RPMI8226 (cell line): ENCODE measurements around the gene CAPRIN2.
A peak's percentile ranks its signal among the peaks of the same experiment; 100 is the strongest.

Experiments used
- DNase-seq: peaks from one replicate; pipeline ENCODE4 v3.0.0-alpha.2; 2015

CAPRIN2 gene, protein sequence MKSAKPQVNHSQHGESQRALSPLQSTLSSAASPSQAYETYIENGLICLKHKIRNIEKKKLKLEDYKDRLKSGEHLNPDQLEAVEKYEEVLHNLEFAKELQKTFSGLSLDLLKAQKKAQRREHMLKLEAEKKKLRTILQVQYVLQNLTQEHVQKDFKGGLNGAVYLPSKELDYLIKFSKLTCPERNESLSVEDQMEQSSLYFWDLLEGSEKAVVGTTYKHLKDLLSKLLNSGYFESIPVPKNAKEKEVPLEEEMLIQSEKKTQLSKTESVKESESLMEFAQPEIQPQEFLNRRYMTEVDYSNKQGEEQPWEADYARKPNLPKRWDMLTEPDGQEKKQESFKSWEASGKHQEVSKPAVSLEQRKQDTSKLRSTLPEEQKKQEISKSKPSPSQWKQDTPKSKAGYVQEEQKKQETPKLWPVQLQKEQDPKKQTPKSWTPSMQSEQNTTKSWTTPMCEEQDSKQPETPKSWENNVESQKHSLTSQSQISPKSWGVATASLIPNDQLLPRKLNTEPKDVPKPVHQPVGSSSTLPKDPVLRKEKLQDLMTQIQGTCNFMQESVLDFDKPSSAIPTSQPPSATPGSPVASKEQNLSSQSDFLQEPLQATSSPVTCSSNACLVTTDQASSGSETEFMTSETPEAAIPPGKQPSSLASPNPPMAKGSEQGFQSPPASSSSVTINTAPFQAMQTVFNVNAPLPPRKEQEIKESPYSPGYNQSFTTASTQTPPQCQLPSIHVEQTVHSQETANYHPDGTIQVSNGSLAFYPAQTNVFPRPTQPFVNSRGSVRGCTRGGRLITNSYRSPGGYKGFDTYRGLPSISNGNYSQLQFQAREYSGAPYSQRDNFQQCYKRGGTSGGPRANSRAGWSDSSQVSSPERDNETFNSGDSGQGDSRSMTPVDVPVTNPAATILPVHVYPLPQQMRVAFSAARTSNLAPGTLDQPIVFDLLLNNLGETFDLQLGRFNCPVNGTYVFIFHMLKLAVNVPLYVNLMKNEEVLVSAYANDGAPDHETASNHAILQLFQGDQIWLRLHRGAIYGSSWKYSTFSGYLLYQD

DNA sequence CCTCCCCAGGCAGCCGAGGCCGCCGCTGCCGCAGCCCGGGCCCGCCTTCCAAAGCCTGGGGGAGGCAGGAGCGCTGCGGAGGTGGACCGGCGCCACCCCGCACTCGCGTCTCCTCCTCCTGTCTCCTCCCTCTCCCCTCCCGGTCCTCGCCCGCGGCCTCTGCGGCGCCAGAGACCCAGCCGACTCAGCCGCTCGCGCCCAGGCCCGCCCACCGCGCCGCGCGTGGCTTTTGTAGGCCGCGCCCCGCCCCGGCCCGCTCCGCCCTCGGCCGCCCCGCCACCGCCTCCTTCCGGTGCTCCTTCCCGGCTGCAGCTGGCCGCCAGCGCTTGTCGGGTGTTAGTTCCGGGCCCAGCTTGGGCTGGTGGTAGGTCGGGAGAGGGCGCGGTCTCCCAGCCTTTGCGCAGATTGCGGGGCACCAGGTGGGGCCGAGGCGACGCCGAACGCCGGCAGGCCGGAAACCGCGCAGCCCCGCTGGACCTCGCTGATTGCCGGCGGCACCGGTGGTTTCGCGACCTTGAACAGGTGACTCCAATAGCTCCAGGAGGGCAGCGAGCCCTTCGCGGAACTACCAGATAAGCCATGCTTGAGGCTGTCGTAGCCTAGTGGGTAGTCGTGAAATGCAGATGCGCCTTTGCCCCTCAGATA, at the start of gene CAPRIN2:
TSS of gene CAPRIN2 (minus strand) at position 202 of the 645 bp plus-strand sequence. CDS start 1,431 bp downstream, outside the sequence.
- DNase-seq, result peak; percentile 97

DNA sequence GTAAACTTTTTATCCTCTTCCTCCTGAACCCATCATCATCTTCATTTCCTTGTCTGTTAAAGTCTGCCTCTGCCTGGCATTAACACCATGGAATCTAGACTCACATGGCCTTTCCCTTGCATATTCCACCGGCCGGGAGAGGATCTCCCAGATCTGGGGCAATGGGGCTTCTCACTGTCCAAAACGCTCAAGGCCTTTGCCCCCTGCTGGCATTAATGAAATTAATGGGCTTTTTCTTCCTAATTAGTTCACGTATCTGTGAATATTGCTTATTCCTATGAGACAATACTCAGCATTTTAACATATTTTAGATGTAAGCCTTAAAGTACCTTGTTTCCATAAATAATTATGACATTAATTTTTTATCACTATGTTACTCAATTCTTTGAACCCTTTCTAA, 42.9 kb upstream of the CAPRIN2 start:
- no peak for DNase-seq

DNA sequence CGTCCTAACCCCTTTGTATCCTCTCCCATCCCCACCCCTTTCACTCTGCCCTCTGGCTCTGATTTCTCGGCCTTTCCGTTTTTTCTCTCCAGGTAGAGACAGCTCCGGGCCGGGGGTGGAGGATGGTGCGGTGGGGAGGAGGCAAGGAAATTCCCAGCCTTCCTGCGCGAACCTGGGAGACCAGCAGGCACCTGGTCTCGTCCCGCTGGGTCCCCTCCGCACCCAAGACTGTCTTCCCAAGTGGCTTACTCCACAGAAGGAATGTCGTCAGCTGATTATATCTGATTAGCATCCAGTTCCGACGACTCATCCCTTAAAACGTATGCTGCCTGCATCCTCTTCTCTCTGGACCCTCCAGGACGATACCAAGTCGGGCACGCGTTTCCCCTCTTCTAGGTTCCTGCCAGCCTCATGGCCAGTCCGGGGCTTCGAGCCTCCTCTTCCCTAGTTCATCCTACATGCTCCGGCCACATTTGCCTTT, 42.2 kb upstream of the CAPRIN2 start:
- no peak for DNase-seq

DNA sequence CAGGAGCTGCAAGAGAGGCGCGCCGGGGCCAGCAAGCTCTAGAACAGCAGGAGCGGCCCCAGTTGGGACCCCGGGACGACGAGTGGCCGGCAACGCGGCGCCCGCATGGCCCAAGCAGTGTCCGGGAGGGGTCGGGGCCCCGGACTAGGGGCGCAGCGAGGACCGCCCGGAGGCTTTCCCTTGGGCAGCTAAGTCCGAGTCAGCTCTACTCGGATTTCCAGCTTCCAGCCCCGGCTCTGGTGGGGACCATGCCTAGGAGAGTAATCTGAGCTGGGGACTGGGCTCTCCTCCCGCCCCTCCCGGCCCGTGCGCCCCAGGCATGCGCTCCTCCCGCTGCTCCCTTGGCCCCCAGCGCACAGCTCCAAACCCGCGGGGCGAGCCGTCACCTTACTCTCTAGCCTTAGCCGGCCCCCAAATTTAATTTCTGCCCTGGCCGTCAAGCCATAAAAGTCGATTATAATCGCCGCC, 41.6 kb upstream of the CAPRIN2 start:
- DNase-seq, result no peak

DNA sequence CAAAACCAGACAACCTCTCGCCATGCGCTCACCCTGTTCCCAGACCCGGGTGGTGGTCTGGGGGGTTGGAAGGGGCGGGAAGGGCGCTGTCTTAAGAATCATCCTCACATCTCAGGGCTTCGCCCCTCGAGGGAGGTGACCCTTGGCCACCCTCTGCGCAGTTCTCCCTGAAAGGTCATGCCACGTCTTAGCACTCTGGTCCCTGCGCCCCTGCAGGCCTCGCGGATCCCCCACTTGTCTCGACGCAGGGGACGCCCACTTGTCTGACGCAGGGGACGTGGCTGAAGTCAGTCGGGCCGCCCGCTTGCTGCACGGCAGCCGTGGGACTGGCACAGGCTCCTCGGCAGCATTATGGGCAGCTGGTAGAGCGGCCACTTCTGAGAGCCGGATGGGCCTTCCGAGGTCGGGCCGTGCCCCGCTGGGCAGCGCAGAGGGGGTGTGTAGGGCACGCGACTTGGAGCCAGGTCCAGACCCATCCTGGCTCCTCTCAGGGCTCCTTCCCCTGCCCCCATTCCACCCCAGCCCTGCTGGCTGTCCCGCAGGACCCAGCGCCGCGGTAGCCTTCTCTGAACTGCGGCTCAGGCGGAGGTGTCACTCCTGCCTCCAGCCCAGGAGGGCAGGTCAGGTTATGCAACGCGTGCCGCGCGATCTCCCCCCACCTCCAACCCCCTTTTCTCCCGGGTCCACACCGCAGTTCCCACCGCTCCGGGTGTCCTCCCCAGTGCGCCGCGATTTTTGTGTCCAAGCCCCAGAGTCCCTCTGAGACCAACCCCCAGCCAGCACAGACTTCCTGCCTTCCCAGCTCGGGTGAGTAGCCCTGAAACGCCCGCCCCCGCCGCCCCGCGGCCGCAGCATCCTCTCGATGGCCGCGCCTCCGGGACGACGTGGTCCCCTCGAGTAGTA, 40.9 kb upstream of the CAPRIN2 start:
- peak; percentile 31 for DNase-seq

DNA sequence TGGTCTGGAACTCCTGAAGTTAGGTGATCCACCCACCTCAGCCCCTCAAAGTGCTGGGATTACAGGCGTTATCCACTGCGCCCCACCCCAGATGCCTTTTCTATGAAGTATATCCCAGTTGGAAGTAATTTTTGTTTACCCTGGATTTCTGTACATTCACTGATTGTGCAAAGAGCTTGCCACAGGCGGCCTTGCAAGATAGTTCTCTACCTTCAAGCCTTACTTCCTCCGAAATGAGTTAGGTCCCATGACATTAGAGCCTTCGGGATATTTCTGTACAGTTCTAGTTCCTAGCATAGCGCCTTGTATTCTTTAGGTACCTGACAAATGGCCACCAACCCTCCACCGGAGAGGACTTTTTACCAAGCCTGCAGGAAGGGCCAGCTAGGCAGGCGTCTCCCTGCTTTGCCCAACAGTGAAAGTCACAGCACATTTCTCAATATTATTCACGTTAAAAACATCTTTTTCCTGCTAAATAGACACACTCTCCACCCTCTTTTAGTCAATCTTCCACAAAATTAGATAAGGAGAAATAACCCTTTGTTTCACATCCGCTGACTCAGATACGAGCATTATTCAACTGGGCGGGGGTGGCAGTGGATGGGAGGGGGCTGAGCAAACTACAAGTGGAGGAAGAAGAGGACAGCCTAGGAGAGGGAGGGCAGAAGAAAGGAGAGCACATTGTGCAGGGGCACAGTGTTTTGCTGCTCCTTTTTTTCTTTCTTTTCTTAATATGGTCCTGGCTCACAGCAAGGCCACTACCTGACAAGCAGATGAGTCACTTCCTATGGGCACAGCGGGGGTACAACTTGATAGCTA, 40.0 kb upstream of the CAPRIN2 start:
- DNase-seq, result no peak

DNA sequence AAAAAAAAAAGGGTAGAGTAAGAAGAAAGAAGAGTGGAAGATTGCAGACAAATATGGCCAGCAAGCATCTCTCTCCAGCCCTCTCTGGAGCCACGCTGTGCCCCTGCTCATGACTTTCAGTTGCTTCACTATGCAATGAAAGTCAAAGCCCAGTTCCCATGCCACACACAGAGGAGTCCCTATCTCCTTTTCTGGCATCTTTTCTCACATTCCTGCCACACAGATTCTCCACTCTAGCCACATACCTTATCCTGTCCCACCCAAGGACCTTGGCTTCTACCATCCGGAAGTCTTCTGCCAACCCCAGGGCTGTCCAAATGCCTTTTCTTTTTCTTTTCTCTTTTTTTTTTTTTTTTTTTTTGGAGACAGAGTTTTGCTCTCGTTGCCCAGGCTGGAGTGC, 39.3 kb upstream of the CAPRIN2 start:
- DNase-seq, result no peak

DNA sequence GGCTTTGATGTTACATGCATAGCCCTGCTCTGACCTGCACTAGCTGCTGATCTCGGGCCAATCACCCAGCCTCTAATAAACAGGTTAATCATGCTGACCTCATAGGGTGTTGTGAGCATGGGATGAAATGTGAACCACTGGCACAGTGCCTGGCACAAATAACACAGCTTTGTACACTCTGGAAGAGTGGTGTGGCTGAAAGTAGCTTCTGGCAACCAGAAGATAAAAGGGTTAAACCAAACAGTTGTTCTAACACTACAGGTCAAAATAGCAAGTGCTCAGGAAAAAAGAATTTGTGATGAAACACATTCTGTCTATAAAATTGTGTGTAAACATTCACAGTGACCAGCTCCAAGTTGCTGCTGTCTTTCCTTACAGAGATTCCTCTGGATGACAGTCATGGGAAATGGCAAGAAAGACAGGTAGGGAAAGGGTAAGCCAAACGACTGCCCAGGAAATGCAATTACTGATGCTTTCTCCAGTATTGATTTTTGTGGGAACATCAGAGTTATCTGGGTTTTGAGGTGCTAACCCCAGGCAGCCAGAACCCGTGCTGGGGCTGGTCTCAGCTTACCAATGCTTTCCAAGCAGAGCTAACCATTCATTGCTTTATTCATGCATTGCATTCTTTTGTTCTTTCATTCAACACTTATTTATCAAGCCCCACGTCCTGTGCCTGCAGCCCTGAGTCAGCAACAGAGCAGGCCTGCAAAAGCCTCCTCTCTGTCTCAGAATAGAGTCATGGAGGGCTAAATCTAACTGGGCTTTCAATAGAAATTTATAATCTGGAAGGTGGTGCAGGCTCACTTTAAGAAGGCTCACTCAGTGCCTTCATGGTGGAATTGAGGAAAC, 38.1 kb upstream of the CAPRIN2 start:
- DNase-seq, result no peak

DNA sequence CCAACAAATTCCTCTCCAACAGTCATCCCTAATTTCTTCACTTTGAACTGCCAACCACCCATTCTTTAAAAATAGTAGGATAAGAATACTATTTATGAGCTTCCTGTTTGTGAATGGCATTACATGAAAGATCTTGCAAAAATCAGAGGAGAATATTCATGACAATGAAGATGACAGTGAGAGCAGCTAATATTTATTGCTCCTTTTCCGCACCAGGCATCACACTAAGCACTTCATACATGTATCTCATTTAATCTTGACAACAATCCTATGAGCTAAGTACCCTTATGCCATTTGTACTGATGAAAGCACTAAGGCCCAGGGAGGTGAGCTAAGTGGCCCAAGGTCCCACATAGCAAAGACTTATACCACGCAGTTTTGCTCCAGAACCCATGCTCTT, 37.3 kb upstream of the CAPRIN2 start:
- no peak for DNase-seq

DNA sequence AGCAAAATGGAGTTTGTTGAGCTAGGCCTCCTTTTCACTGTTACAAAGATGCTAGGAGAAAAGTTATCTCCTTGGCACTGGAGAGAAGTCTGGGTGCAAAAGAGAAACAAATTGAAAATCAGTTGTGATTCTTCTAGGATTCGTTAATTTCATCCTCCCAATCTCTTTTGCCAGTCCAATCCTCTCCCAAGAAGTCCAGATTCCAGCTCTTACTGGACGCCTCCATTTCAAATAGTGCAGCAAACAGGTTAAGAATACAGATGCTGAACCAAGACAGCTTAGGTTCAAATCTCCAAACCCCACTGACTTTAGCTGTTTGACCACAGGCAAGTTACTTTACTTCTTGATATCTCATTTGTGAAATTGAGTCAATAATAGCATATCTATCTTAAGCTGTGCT, 34.0 kb upstream of the CAPRIN2 start:
- no peak for DNase-seq

DNA sequence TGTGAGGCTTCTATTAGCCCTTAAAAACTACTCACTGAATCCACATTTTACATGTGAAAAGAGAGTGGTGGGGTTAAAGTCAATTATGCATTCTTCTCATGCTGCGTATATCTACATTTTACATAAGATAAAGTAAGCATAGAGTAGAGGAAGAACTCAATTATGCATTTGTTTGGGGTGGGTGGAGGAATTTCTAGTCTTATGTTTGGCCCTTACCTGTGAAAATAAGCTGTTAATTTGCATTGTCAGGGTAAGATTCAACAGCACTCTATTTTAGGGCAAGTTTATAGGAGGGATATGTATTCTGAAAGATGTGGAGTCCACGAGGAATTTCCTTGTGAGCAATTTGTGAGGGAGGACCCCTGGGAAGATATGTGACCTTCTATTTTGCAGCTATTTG, 30.9 kb upstream of the CAPRIN2 start:
- DNase-seq, result no peak

DNA sequence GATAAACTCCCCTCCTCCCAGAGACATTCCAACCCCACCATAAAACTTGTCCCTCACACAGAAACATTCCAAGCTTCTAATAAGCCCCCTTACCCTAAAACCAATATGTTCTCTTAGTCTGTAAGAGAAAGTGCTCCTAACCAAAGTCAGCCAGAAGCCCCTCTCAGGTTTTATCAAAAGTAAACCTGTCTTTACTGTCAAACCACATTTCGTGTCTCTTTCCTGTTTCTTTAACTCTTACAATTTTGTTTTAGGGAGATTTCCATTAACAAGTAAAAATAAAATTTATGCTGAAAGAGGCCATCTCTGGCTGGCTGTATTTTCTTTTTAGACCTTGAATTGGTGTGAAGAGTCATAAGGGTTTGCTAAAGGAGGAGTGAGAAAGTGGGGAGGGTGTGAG, 29.8 kb upstream of the CAPRIN2 start:
- no peak for DNase-seq

DNA sequence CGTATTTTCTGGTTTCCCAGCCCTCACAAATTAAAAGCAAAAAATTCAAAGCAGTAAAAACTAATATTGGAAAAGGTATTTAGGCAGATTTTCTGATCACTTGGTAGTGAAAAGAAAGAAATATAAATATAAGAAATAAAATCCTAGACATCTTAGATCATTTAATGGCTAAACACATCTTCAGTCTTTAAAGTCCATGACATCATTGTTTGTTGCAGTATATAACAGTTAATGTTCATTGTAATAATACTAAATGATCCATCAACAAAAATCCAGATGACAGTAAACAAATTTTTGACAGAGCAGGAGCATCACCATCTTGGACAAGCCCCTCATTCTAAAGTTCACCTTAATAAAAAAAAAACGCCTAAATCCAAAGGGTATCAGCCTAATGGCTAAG, 29.2 kb upstream of the CAPRIN2 start:
- DNase-seq, result no peak

DNA sequence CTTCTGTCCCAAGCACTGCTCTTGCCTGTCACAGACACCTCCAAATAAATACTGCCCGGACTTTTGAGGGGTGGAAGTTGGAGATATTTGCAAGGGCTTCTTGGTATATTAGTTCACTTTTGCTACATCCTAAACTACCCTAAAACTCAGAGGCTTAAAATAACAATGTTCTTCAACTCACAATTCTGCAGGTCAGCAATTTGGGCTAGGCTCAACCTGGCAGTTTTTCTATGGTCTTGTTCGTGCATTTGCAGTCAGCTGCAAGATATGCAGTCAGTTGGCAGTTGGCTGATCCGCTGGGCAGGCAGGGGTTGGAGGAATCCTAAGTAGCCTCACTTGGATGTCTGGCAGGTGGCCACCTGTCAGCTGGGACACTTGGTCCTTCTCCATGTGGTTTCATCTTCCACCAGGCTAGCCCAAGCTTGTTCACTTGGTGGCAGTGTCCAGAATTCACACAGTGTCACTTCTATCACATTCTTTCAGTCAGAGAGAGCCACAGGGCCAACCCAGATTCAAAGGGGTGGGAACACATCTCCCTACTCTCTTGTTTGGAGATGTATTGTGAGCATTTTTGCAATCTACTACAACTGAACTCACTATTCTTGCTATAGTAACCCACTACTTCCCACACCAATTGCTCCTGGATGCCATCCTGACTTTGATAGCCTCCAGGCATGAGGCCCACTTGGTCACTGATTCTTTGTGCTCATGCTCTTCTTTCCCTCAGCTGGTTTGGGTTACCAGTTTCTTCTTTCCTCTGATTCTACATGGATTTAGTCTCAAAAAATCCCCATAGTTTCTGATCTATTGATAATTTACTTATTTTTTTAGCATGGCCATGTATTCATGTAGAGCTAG, 27.8 kb upstream of the CAPRIN2 start:
- DNase-seq, result peak; percentile 11

DNA sequence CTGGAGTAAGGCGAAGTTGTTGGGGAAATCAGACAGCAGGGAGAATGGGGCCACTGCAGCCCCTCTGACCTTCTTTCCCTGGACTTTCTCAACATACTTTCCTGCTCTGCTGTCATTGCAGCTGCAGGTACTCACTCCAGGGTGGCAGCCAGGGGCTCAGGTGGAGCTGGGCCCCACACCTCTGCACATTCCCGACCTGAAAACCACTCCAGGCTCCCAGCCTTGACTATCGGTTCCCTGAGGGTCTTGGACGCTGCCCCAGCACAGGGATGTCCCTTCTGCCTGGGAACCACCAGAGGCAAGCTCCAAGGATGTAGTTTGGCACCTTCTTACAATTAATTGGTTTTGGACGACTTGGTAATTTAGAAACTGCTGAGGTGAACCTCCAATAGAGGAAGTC, 24.8 kb upstream of the CAPRIN2 start:
- no peak for DNase-seq

DNA sequence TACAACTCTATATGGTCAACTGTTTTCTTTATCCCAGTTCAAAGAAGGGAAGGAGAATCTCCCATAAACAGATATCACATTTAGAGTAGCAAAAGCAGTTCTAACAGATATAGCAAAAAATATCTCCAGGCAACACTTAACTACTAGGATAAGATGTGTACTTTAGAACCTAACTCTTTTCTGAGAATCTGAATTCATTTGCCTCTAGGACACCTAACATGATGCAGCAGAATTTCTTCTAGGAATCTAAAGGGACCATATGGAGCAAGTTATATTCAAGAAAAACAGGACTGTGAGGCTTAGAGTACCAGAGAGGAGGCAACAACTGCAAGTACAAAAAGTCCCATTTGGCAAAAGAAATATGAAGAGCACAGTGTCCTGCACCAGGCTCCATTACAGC, 24.4 kb upstream of the CAPRIN2 start:
- no peak for DNase-seq

DNA sequence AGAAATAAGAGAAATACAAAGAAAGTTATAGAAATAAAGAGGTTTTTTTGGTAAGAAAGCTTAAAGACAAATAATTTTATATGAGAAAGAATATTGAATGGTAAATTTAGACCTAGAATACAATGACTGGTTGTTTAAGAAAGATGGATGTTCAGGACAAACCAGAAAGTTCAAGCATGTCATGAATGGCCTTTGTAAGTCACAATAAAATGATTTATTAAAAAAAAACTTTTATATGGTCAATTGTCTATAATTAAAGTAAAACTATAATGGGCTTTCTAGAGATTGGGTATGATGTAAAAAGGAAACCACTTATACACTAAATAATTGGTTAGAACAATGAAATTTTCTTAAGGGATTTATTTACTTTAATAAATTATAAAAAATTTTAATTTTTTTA, 19.8 kb upstream of the CAPRIN2 start:
- DNase-seq, result no peak

DNA sequence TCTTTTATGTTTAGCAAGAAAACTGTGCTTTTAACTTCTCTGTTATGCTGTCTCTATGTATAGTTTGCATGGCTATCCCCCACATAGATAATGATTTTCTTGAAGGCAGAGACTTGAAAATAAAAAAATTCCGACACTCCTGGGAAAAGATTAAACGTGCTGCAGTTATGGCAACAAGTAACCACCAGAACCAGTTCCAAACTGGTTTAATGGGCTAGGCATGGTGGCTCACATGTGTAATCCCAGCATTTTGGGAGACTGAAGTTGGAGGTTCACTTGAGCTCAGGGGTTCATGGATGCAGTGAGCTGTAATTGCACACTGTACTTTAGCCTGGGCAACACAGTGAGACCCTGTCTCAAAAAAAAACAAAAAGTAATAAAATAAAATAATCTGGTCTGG, 15.1 kb upstream of the CAPRIN2 start:
- no peak for DNase-seq

DNA sequence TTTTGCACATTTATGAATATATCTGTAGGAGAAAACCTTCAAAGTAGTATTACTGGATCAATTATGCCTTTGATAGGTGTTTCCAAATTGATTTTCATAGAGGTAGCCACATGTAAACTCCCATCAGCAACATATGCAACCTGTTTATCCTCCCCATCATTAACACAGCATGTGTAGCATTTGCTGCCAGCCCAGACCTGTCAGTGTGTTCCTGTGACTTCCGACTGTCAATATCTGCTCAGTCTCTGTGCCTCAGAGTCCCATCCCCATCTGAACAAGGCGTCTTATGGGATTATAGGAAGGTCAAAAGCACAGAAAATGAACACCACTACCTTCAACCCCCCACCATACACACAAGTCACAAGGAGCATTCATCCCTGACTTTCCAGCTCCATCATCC, 9.5 kb upstream of the CAPRIN2 start:
- no peak for DNase-seq
